Left lung (tissue), 10 donors: Measurements from ENCODE around the gene TMBIM4. TPM values are rescaled to one million over a fixed set of nuclear protein-coding genes. Genes with fewer than 3 reads are reported as not detected.
A peak's percentile ranks its signal among the peaks of the same experiment; 100 is the strongest.

Source experiments
- ATAC-seq: fragments of 200-7000 bp; cut with Tn5 transposase; one replicate; pipeline ENCODE4 v1.9.1; 2020; ENCODE audit warnings: moderate library complexity
- DNase-seq, 4 donors: peaks; one replicate each; pipeline ENCODE4 v3.0.0-alpha.2; 2013 to 2020
- H3K27ac ChIP-seq, 2 donors: fragments of 200-600 bp; sonication (generic) in 1 of 2; one replicate each; pipeline versions ENCODE4 v1.5.0 to v1.8.0; 2020 to 2021
- H3K27me3 ChIP-seq, 2 donors: fragments of 200-600 bp; sonication (generic) in 1 of 2; one replicate each; pipeline versions ENCODE4 v1.5.0 to v1.8.0; 2020 to 2021
- H3K36me3 ChIP-seq, 2 donors: fragments of 200-600 bp; sonication (generic) in 1 of 2; one replicate each; pipeline versions ENCODE4 v1.5.0 to v1.8.0; 2020 to 2021
- H3K4me1 ChIP-seq, 2 donors: fragments of 200-600 bp; one replicate each; pipeline ENCODE4 v1.8.0; 2021
- H3K4me3 ChIP-seq, 2 donors: fragments of 200-600 bp; sonication (generic) in 1 of 2; one replicate each; pipeline versions ENCODE4 v1.5.0 to v1.8.0; 2020 to 2021; ENCODE audit warnings: mild to moderate bottlenecking in 1 of 2
- H3K9me3 ChIP-seq, 2 donors: fragments of 200-600 bp; sonication (generic) in 1 of 2; one replicate each; pipeline versions ENCODE4 v1.5.0 to v1.8.0; 2020 to 2021
- CTCF ChIP-seq, 2 donors: fragments of 200-600 bp; sonication (generic) in 1 of 2; IDR thresholded peaks; one replicate each; pipeline versions ENCODE4 v1.5.0 to v1.8.0; 2021; ENCODE audit warnings: antibody characterized with exemption in 2 of 2
- intact Hi-C, 2 donors: fragments of 100-400 bp; cut with DNase I; formaldehyde crosslinking; loops; one replicate each; pipeline versions ENCODE4 v1.11.2 to v1.14.2; 2022
- polyA plus RNA-seq, 6 donors: library from polyadenylated mRNA; unstranded; fragments of 120-200 nt; gene quantifications; one replicate each; pipeline ENCODE4 v1.2.1, GENCODE V29; 2013; ENCODE audit not compliant: insufficient read length in 6 of 6
- total RNA-seq, 2 donors: library from RNA; stranded (reverse); fragmentation: NEBNext Ultra II Directional; extraction: Animal tissue kit (Norgen Biotek cat#: 25700); gene quantifications; one replicate each; pipeline ENCODE4 v1.2.1, GENCODE V29; 2021
- donor health status: DM: no; HTN: yes; CAD: no.
- donor health status: DM: no; HTN: no; CAD: no.

Gene TMBIM4
- total and polyA plus RNA-seq, 8 donors: 106 to 152 (median 117) TPM

DNA sequence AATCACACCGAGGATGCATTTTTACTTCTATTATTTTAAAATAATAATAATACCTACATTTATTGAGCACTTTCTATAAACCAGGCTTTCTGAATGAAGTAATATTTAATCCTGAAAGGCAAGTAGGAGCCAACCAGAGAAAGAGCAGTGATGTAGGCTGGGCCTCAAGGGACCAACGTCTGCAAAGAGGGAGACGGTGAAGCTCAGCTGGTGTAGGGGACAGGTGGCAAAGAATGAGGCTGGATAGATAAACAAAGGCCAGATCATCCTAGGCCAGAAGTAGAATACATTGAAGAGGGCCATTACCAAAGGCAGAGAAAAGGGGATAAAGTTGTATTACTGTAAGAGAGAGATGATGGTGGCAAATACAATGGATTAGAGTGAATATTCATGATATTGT is 810 bp upstream of the TMBIM4 start:
- TF ChIP-seq CTCF (IDR thresholded peaks at IDR 0.05): no peak
- DNase-seq (no peak), ATAC-seq (no peak)
- intact Hi-C loops: no loop called here
- no peaks in the 10 kb centered on the region for H3K36me3 ChIP-seq
- no peaks in the 10 kb centered on the region for H3K9me3 ChIP-seq
- peak overlapping the region; percentile 99 to 100 for H3K27ac ChIP-seq
- H3K27me3 ChIP-seq: no peaks in the 10 kb centered on the region
- H3K4me3 ChIP-seq: peak overlapping the region; percentile 71 to 75
- peaks cover 0 to 54% of the 10 kb centered on the region in 2 donors for H3K4me1 ChIP-seq

DNA sequence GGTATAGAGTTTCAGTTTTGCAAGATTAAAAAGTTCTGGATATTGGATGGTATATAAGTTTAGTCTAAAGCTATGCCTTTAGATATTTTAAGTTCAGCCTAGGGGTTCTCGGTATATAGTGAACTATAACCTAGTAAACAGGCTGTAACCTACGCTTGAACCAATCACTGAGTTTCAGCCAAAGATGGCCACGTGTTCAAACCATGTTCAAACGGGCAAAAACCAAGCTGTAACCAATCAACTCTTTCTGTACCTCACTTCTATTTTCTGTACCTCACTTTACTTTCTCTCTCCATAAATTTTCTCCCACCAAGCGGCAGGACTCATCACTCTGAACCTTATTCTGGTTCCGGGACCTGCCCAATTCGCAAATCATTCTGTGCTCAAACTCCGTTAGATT is 1.4 kb downstream of the TMBIM4 start:
- intact Hi-C loops: no loop called here
- peak overlapping the region; percentile 99 to 100 for H3K27ac ChIP-seq
- no peaks in the 10 kb centered on the region for H3K27me3 ChIP-seq
- H3K4me3 ChIP-seq: peak overlapping the region; percentile 71 to 75
- no peak for DNase-seq
- peaks cover 0 to 68% of the 10 kb centered on the region in 2 donors for H3K4me1 ChIP-seq
- no peak for TF ChIP-seq CTCF (IDR thresholded peaks at IDR 0.05)
- H3K36me3 ChIP-seq: peaks cover 0 to 5% of the 10 kb centered on the region in 2 donors
- no peak for ATAC-seq
- H3K9me3 ChIP-seq: peaks cover 0 to 2% of the 10 kb centered on the region in 2 donors

- H3K27me3 ChIP-seq: no peaks in the 10 kb centered on the region
These were observed 3.2 kb downstream of the TMBIM4 start for GRCh38 chr12:66166561-66166960.

GRCh38 chr12:66165141-66165540 is 4.7 kb downstream of the TMBIM4 start:
- TF ChIP-seq CTCF (IDR thresholded peaks at IDR 0.05): no peak

More at GRCh38 chr12:66166561-66166960, 3.2 kb downstream of the TMBIM4 start:
- Histone ChIP-seq H3K36me3 (peaks cover 0 to 5% of the 10 kb centered on the region in 2 donors), H3K4me1 (peaks cover 0 to 71% of the 10 kb centered on the region in 2 donors), H3K27ac (no peak overlapping the region), H3K4me3 (no peak overlapping the region), H3K9me3 (peaks cover 0 to 2% of the 10 kb centered on the region in 2 donors)
- no peak for TF ChIP-seq CTCF (IDR thresholded peaks at IDR 0.05)
- ATAC-seq (no peak), DNase-seq (no peak)
- intact Hi-C loops: no loop called here

DNA sequence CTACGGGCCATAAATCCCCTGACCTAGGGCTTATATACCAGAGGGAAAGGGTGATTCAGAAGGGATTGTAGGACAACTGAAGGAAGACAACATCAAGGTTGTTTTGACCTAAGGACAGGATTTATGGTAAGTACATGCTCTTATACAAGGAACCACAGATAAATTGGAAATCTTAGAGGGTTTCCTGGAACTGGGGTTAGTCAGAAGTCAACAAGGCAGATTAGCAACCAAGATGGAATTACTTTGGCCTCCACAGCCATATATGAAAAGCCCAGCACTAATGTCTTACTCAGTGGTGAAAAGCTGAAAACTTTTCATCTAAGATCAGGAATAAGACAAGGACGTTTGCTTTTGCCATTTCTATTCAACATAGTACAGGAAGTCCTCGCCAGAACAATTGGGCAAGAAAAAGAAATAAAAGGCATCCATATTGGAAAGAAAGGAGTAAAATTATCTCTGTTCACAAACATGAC is 5.4 kb downstream of the TMBIM4 start:
- intact Hi-C loops: no loop called here
- H3K4me1 ChIP-seq: peaks cover 0 to 79% of the 10 kb centered on the region in 2 donors
- H3K27ac ChIP-seq: peak overlapping the region in 1 of 2 donors; percentile 70
- H3K36me3 ChIP-seq: peaks cover 0 to 25% of the 10 kb centered on the region in 2 donors
- no peak overlapping the region for H3K4me3 ChIP-seq
- no peak for TF ChIP-seq CTCF (IDR thresholded peaks at IDR 0.05)
- no peak for DNase-seq
- H3K9me3 ChIP-seq: peaks cover 0 to 2% of the 10 kb centered on the region in 2 donors
- no peak for ATAC-seq
- H3K27me3 ChIP-seq: no peaks in the 10 kb centered on the region

More at GRCh38 chr12:66165141-66165540, 4.7 kb downstream of the TMBIM4 start:
- peaks cover 0 to 17% of the 10 kb centered on the region in 2 donors for H3K36me3 ChIP-seq
- no peaks in the 10 kb centered on the region for H3K27me3 ChIP-seq
- DNase-seq (no peak), ATAC-seq (no peak)
- intact Hi-C loops: no loop called here
- peaks cover 0 to 73% of the 10 kb centered on the region in 2 donors for H3K4me1 ChIP-seq
- H3K4me3 ChIP-seq: no peak overlapping the region
- H3K27ac ChIP-seq: no peak overlapping the region
- peaks cover 0 to 2% of the 10 kb centered on the region in 2 donors for H3K9me3 ChIP-seq
